MM.1S (cell line): ENCODE results near the gene FAM163A.

ENCODE experiments used
- DNase-seq: peaks from one replicate; pipeline ENCODE4 v3.0.0-alpha.2; 2015
- H2AFZ ChIP-seq: fragments of 300-600 bp; sonication (generic); 2 replicates; pipeline ENCODE4 v1.6.0; 2016; ENCODE audit warnings: antibody characterized with exemption, low read length
- H3F3A ChIP-seq: fragments of 300-600 bp; sonication (generic); 2 replicates; pipeline ENCODE4 v1.6.1; 2016; ENCODE audit warnings: mild to moderate bottlenecking, antibody characterized with exemption, low read length, moderate library complexity, mixed read lengths; ENCODE audit not compliant: insufficient read depth
- H3K27ac ChIP-seq: fragments of 300-600 bp; sonication (generic); 2 replicates; pipeline ENCODE4 v1.5.1; 2016; ENCODE audit warnings: mild to moderate bottlenecking, low read length
- H3K27me3 ChIP-seq: fragments of 300-600 bp; sonication (generic); replicated peaks from 2 replicates; pipeline ENCODE4 v1.6.0; 2016; ENCODE audit warnings: low read length; ENCODE audit not compliant: insufficient read depth
- H3K36me3 ChIP-seq: fragments of 300-600 bp; sonication (generic); replicated peaks from 2 replicates; pipeline ENCODE4 v1.6.1; 2016; ENCODE audit warnings: mild to moderate bottlenecking, low read length, mixed read lengths; ENCODE audit not compliant: insufficient read depth
- H3K4me1 ChIP-seq: fragments of 300-600 bp; sonication (generic); 2 replicates; pipeline ENCODE4 v1.6.1; 2016; ENCODE audit warnings: low read length, mixed read lengths
- H3K4me2 ChIP-seq: fragments of 300-600 bp; sonication (generic); 2 replicates; pipeline ENCODE4 v1.6.0; 2016; ENCODE audit warnings: low read depth, low read length
- H3K4me3 ChIP-seq: fragments of 300-600 bp; sonication (generic); 2 replicates; pipeline ENCODE4 v1.5.1; 2016; ENCODE audit warnings: low read length, mixed read lengths
- H3K79me2 ChIP-seq: fragments of 300-600 bp; sonication (generic); 2 replicates; pipeline ENCODE4 v1.6.1; 2016; ENCODE audit warnings: mixed run types, low read length, mixed read lengths
- H3K9ac ChIP-seq: fragments of 300-600 bp; sonication (generic); 2 replicates; pipeline ENCODE4 v1.6.1; 2016; ENCODE audit warnings: low read length, mixed read lengths
- H3K9me2 ChIP-seq: fragments of 300-600 bp; sonication (generic); replicated peaks from 2 replicates; pipeline ENCODE4 v1.6.1; 2016; ENCODE audit warnings: mild to moderate bottlenecking, low read length, mixed read lengths; ENCODE audit not compliant: insufficient read depth
- H3K9me3 ChIP-seq: fragments of 300-600 bp; sonication (generic); replicated peaks from 2 replicates; pipeline ENCODE4 v1.6.1; 2016; ENCODE audit warnings: mild to moderate bottlenecking, low read length, mixed read lengths; ENCODE audit not compliant: insufficient read depth
- H4K20me1 ChIP-seq: fragments of 300-600 bp; sonication (generic); 2 replicates; pipeline ENCODE4 v1.6.1; 2016; ENCODE audit warnings: mild to moderate bottlenecking, low read length, moderate library complexity, mixed read lengths; ENCODE audit not compliant: insufficient read depth
- CTCF ChIP-seq: fragments of 300-600 bp; sonication (generic); IDR thresholded peaks from 2 replicates; pipeline ENCODE4 v1.5.1; 2016; ENCODE audit warnings: antibody characterized with exemption, low read length, mixed read lengths
- EZH2 ChIP-seq: fragments of 300-600 bp; sonication (generic); optimal IDR thresholded peaks from 2 replicates; pipeline ENCODE3; 2017; ENCODE audit warnings: low read depth, mild to moderate bottlenecking, antibody characterized with exemption, low read length, mixed read lengths
- EZH2phosphoT487 ChIP-seq: fragments of 300-600 bp; sonication (generic); IDR thresholded peaks from 2 replicates; pipeline ENCODE4 v1.6.1; 2018; ENCODE audit warnings: antibody characterized with exemption, low read length

Gene FAM163A

GRCh38 chr1:179805291-179806195, 62.5 kb downstream of the FAM163A start:
- H3K9ac ChIP-seq: no peak overlapping the region
- no peaks in the 10 kb centered on the region for H3K9me3 ChIP-seq
- H3F3A ChIP-seq: no peaks in the 10 kb centered on the region
- H3K79me2 ChIP-seq: no peaks in the 10 kb centered on the region
- no peak for DNase-seq
- no peak for TF ChIP-seq EZH2phosphoT487
- no peak for TF ChIP-seq CTCF
- no peak for TF ChIP-seq EZH2
- no peak overlapping the region for H3K27ac ChIP-seq
- no peaks in the 10 kb centered on the region for H3K27me3 ChIP-seq
- H3K4me2 ChIP-seq: no peak overlapping the region
- H4K20me1 ChIP-seq: no peaks in the 10 kb centered on the region
- no peak overlapping the region for H3K4me3 ChIP-seq
- H3K9me2 ChIP-seq: no peaks in the 10 kb centered on the region
- no peaks in the 10 kb centered on the region for H3K36me3 ChIP-seq
- no peaks in the 10 kb centered on the region; the same call in 1 of the 2 replicates for H3K4me1 ChIP-seq
- H2AFZ ChIP-seq: no peak overlapping the region

GRCh38 chr1:179806333-179806732, 63.2 kb downstream of the FAM163A start:
- Histone ChIP-seq H4K20me1 (no peaks in the 10 kb centered on the region), H3K4me2 (no peak overlapping the region), H3K4me3 (no peak overlapping the region), H3K27ac (no peak overlapping the region), H3K79me2 (no peaks in the 10 kb centered on the region), H3K9ac (no peak overlapping the region), H3K36me3 (no peaks in the 10 kb centered on the region), H3K9me3 (no peaks in the 10 kb centered on the region), H3K9me2 (no peaks in the 10 kb centered on the region), H3F3A (no peaks in the 10 kb centered on the region), H3K4me1 (no peaks in the 10 kb centered on the region; the same call in 1 of the 2 replicates), H3K27me3 (peaks cover under 1% of the 10 kb centered on the region; the same call in 1 of the 2 replicates), H2AFZ (no peak overlapping the region)
- DNase-seq: no peak
- TF ChIP-seq CTCF (no peak), EZH2phosphoT487 (no peak), EZH2 (no peak)

GRCh38 chr1:179807291-179807690, 64.2 kb downstream of the FAM163A start:
- Histone ChIP-seq H3K4me1 (no peaks in the 10 kb centered on the region; the same call in 1 of the 2 replicates), H3K4me2 (no peak overlapping the region), H2AFZ (no peak overlapping the region), H3K79me2 (no peaks in the 10 kb centered on the region), H3K9ac (no peak overlapping the region), H3K4me3 (no peak overlapping the region), H3K36me3 (no peaks in the 10 kb centered on the region), H3K27ac (no peak overlapping the region), H4K20me1 (no peaks in the 10 kb centered on the region), H3K27me3 (peaks cover 9% of the 10 kb centered on the region), H3K9me3 (no peaks in the 10 kb centered on the region), H3K9me2 (no peaks in the 10 kb centered on the region), H3F3A (no peaks in the 10 kb centered on the region)
- no peak for DNase-seq
- TF ChIP-seq EZH2 (no peak), EZH2phosphoT487 (no peak), CTCF (no peak)
